K562 (cell line): ENCODE results near the gene DYNLT3. TPM values are rescaled to one million over a fixed set of nuclear protein-coding genes. Genes with fewer than 3 reads are reported as not detected.

Source experiments
- ATAC-seq: fragments of 200-7000 bp; cut with Tn5 transposase; 3 replicates; pipeline ENCODE4 v1.9.1; 2020; ENCODE audit warnings: moderate library complexity
- BruUV-seq: library from RNA; stranded (reverse); fragments of 400-500 nt; replicated peaks from 2 replicates; lab custom pipeline; 2021; lab: Mats Ljungman, UMichigan
- CTCF ChIA-PET: fragments of 300-600 bp; formaldehyde crosslinking; extraction: SDS; loops from one replicate; lab custom pipeline; 2021; ENCODE audit warnings: low intra/inter-chr PET ratio; lab: Yijun Ruan, JAX
- POLR2A ChIA-PET: fragments of 300-600, 350-650 bp; sonication (Branson Sonifier 250); formaldehyde crosslinking; extraction: SDS; loops from one replicate; lab custom pipeline; 2021; ENCODE audit warnings: antibody characterized with exemption, inconsistent platforms; lab: Yijun Ruan, JAX
- DNase-seq, 4 experiments: peaks; one replicate each; pipeline versions ENCODE4 v3.0.0 to v3.0.0-alpha.2; 2011 to 2018; ENCODE audit warnings: low spot score in 3 of 4, mixed read lengths in 3 of 4; ENCODE audit errors: extremely low read depth in 1 of 4
- FAIRE-seq: peaks from 2 replicates; lab custom pipeline; 2011; peaks lifted over from hg19 to GRCh38; lab: Jason Lieb, UNC
- H2AFZ ChIP-seq: 2 replicates; pipeline ENCODE4 v1.6.0; 2011; ENCODE audit warnings: low read depth, low read length, control low read depth, inconsistent platforms
- H3K27ac ChIP-seq: fragments of 200-600 bp; 3 replicates; pipeline ENCODE4 v1.8.0; 2011; ENCODE audit warnings: low read depth, mild to moderate bottlenecking, control low read depth, inconsistent platforms, low read length, moderate library complexity, mixed read lengths; ENCODE audit errors: extremely low read depth
- H3K27me3 ChIP-seq, 2 experiments: fragments of 300-600 bp in 1 of 2; 2 replicates in 1 of 2; 3 replicates in 1 of 2; pipeline versions ENCODE4 v1.6.0 to v1.8.0; 2011; ENCODE audit warnings: inconsistent platforms in 2 of 2, low read length in 2 of 2, mild to moderate bottlenecking in 1 of 2, mixed read lengths in 1 of 2, moderate library complexity in 1 of 2; ENCODE audit not compliant: control insufficient read depth in 2 of 2, insufficient read depth in 2 of 2
- H3K36me3 ChIP-seq: fragments of 300-600 bp; 3 replicates; pipeline ENCODE4 v1.8.0; 2011; ENCODE audit warnings: mild to moderate bottlenecking, low read length, inconsistent platforms; ENCODE audit not compliant: control insufficient read depth, insufficient read depth
- H3K4me1 ChIP-seq, 2 experiments: fragments of 200-600 bp in 1 of 2; replicated peaks in 1 of 2; 2 replicates in 1 of 2; 3 replicates in 1 of 2; pipeline versions ENCODE4 v1.5.1 to v1.8.0; 2011; ENCODE audit warnings: inconsistent platforms in 2 of 2, low read length in 2 of 2, mild to moderate bottlenecking in 1 of 2, mixed read lengths in 1 of 2, moderate library complexity in 1 of 2; ENCODE audit not compliant: control insufficient read depth in 2 of 2, insufficient read depth in 2 of 2
- H3K4me2 ChIP-seq: 2 replicates; pipeline ENCODE4 v1.6.1; 2011; ENCODE audit warnings: low read length, control low read depth, inconsistent platforms, mixed read lengths; ENCODE audit not compliant: insufficient read depth
- H3K4me3 ChIP-seq: fragments of 200-600 bp; sonication (generic), shearing (Covaris generic); 2 replicates; pipeline ENCODE4 v1.5.1; 2016; ENCODE audit warnings: control low read depth, inconsistent platforms
- H3K79me2 ChIP-seq: fragments of 200-600 bp; 3 replicates; pipeline ENCODE4 v1.8.0; 2011; ENCODE audit warnings: low read length, inconsistent platforms; ENCODE audit not compliant: control insufficient read depth, insufficient read depth
- H3K9ac ChIP-seq, 2 experiments: 2 replicates each; pipeline versions ENCODE4 v1.6.0 to v1.6.1; 2011; ENCODE audit warnings: low read depth in 2 of 2, low read length in 2 of 2, control low read depth in 1 of 2, inconsistent platforms in 1 of 2, mild to moderate bottlenecking in 1 of 2, mixed read lengths in 1 of 2; ENCODE audit not compliant: insufficient read depth in 1 of 2
- H3K9me1 ChIP-seq: one replicate; pipeline ENCODE4 v1.6.0; 2011; ENCODE audit warnings: inconsistent platforms, mild to moderate bottlenecking, low read length, moderate library complexity; ENCODE audit not compliant: control insufficient read depth, insufficient read depth
- H3K9me3 ChIP-seq: replicated peaks from 2 replicates; pipeline ENCODE4 v1.5.1; 2011; ENCODE audit warnings: low read depth, low read length, inconsistent platforms; ENCODE audit not compliant: control insufficient read depth, insufficient read depth
- H4K20me1 ChIP-seq: replicated peaks from 2 replicates; pipeline ENCODE4 v1.6.1; 2011; ENCODE audit warnings: low read length, inconsistent platforms, mixed read lengths; ENCODE audit not compliant: control insufficient read depth, insufficient read depth
- ATF2 ChIP-seq: sonication (generic); formaldehyde crosslinking; IDR thresholded peaks from 2 replicates; pipeline ENCODE4 v1.8.1; 2022; ENCODE audit warnings: missing genetic modification reagents
- ATF6 ChIP-seq: sonication (generic); formaldehyde crosslinking; IDR thresholded peaks from 2 replicates; pipeline ENCODE4 v1.4.0; 2020; ENCODE audit warnings: mild to moderate bottlenecking, missing genetic modification reagents
- DNMT1 ChIP-seq: fragments of 450-650 bp; IDR thresholded peaks from 2 replicates; pipeline ENCODE4 v1.6.1; 2016; ENCODE audit warnings: antibody characterized with exemption, mild to moderate bottlenecking
- IFI16 ChIP-seq: fragments of 250-450 bp; sonication (Bioruptor Pico); IDR thresholded peaks from 2 replicates; pipeline ENCODE4 v2.1.2; 2022; ENCODE audit warnings: mild to moderate bottlenecking, inconsistent platforms
- IRF9 ChIP-seq: fragments of 450-650 bp; IDR thresholded peaks from 2 replicates; pipeline ENCODE4 v1.6.1; 2016; ENCODE audit warnings: missing biosample characterization, missing genetic modification characterization
- MAFG ChIP-seq: fragments of 450-650 bp; conservative IDR thresholded peaks from 2 replicates; pipeline ENCODE4 v1.6.1; 2016; ENCODE audit warnings: missing genetic modification characterization, missing compliant biosample characterization
- RBM14 ChIP-seq: fragments of 200-400 bp; formaldehyde crosslinking; IDR thresholded peaks from 2 replicates; pipeline ENCODE4 v1.6.1; 2018; ENCODE audit warnings: low read depth, mild to moderate bottlenecking, low read length, moderate library complexity, borderline replicate concordance; ENCODE audit not compliant: insufficient read depth
- TAF15 ChIP-seq: fragments of 200-400 bp; formaldehyde crosslinking; IDR thresholded peaks from 2 replicates; pipeline ENCODE4 v1.6.1; 2017; ENCODE audit warnings: mild to moderate bottlenecking, low read depth, low read length, moderate library complexity
- VEZF1 ChIP-seq: fragments of 200-800 bp; sonication (Bioruptor generic); IDR thresholded peaks from 2 replicates; pipeline ENCODE4 v1.6.1; 2017; ENCODE audit warnings: missing genetic modification characterization, missing compliant biosample characterization
- ZBED1 ChIP-seq: IDR thresholded peaks from 2 replicates; pipeline ENCODE4 v1.6.1; 2014
- ZNF146 ChIP-seq: IDR thresholded peaks from one replicate; pipeline ENCODE4 v1.6.1; 2018; ENCODE audit warnings: missing compliant biosample characterization; ENCODE audit not compliant: unreplicated experiment
- ZNF217 ChIP-seq: sonication (generic); formaldehyde crosslinking; IDR thresholded peaks from 2 replicates; pipeline ENCODE4 v1.8.0; 2022; ENCODE audit warnings: mild to moderate bottlenecking, missing genetic modification reagents
- WGBS: fragments of 100-300 bp; shearing (Covaris generic); methylation state at CpG from one replicate; pipeline ENCODE4 v1.1.6; 2016; ENCODE audit warnings: low coverage, mixed read lengths; ENCODE audit not compliant: insufficient coverage; ENCODE audit errors: missing lambda C conversion rate; 5-methylcytosine and 5-hydroxymethylcytosine counted together
- in situ Hi-C: fragments of 300-500 bp; cut with MboI; formaldehyde crosslinking; loops from 4 replicates; pipeline ENCODE4 v1.15.0; 2018; ENCODE audit warnings: inconsistent platforms, mixed read lengths
- intact Hi-C: fragments of 100-400 bp; cut with micrococcal nuclease; formaldehyde crosslinking; loops from 2 replicates; pipeline ENCODE4 v1.14.2; 2022
- polyA plus RNA-seq, 8 experiments: library from polyadenylated mRNA; depleted of rRNA in 4 of 8; stranded (reverse) in 5 of 8; unstranded in 3 of 8; fragments of >200 nt; fragmentation: Nextera tagmentation in 2 of 8; fragmentation: Illumina TruSeq in 1 of 8; extraction: Ambion mirVana in 2 of 8; extraction: Trizol in 1 of 8; gene quantifications; 2 replicates each; pipeline versions ENCODE4 v1.2.1 to v1.2.3, GENCODE V29; 2011 to 2014; ENCODE audit warnings: inconsistent platforms in 1 of 8, missing spikeins in 1 of 8
- total RNA-seq, 7 experiments: library from RNA; depleted of rRNA in 6 of 7; stranded (reverse); fragments of >200 nt in 6 of 7; fragmentation: Illumina TruSeq in 2 of 7; extraction: Trizol in 2 of 7; gene quantifications; 2 replicates each; pipeline versions ENCODE4 v1.2.1 to v1.2.3, GENCODE V29; 2011 to 2021; ENCODE audit warnings: low replicate concordance in 1 of 7

DYNLT3 gene
- total and polyA plus RNA-seq, 9 of the 15 experiments (the other 6 are each of a cell fraction or from before 2014, with no cell fraction given) = 4.5 to 17.5 (median 8.3) TPM

- TF ChIP-seq TAF15 (no peak), MAFG (tag) (no peak), ZBED1 (no peak), DNMT1 (no peak), IFI16 (CRISPR knock-in tag) (no peak), VEZF1 (CRISPR knock-in tag) (no peak)
These were observed 20.3 kb upstream of the DYNLT3 start (continued) for GRCh38 chrX:37867536-37868153.

GRCh38 chrX:37863728-37864127, 16.4 kb upstream of the DYNLT3 start:
- Histone ChIP-seq H3K9ac (no peak overlapping the region), H3K4me2 (no peak overlapping the region), H3K27me3 (no peaks in the 10 kb centered on the region), H3K4me3 (no peak overlapping the region), H3K4me1 (no peaks in the 10 kb centered on the region), H3K9me1 (no peaks in the 10 kb centered on the region), H3K36me3 (no peaks in the 10 kb centered on the region), H3K27ac (no peak overlapping the region), H3K9me3 (no peaks in the 10 kb centered on the region), H2AFZ (no peak overlapping the region), H4K20me1 (no peaks in the 10 kb centered on the region), H3K79me2 (no peaks in the 10 kb centered on the region)
- FAIRE-seq (no peak), ATAC-seq (no peak), DNase-seq (no peak)
- CTCF ChIA-PET = no interaction called here
- TF ChIP-seq ATF2 (no peak), ATF6 (CRISPR knock-in tag) (no peak), IRF9 (tag) (no peak), ZNF146 (CRISPR knock-in tag) (no peak), RBM14 (no peak), ZNF217 (CRISPR knock-in tag) (no peak)
- no TSS peak for BruUV-seq
- 2% methylated on average over 3 of the region's 3 CpGs for WGBS
- intact Hi-C loops = no loop called here
- POLR2A ChIA-PET = no interaction called here
- in situ Hi-C loops = no loop called here
